ENCODE data around the gene FTCD. TPM values are rescaled to one million over a fixed set of nuclear protein-coding genes. Genes with fewer than 3 reads are reported as not detected.
A peak's percentile ranks its signal among the peaks of the same experiment; 100 is the strongest.

FTCD gene
- total RNA-seq, 1 donor: 0.36 TPM

DNA sequence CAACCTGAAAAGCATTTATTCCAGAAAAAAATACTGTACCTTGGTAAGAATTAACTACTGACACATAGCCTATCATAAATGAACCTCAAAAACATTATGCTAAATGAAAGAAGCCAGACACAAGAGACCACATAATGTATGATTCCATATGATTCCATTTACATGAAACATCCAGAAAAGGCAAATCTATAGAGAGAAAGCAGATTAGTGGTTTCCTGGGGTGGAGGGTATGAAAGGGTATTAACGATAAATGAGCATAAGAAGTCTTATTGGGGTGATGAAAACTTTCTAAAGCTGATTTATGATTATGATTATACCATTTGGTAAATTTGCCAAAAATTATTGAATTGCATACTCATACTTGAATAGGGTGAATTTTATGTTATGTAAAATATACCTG, 67.7 kb downstream of the FTCD start:
- H3K4me2 ChIP-seq (ENCODE audit: insufficient read depth, low read length): no peak overlapping the region
- peak; percentile 22 for DNase-seq (ENCODE audit: insufficient read length, low spot score, missing footprints)
- no peak overlapping the region for H3K4me3 ChIP-seq (ENCODE audit: insufficient read depth, low read length)
- H3K27ac ChIP-seq (ENCODE audit: low read depth, low read length): no peak overlapping the region
- no peaks in the 10 kb centered on the region for H3K27me3 ChIP-seq (ENCODE audit: insufficient read depth, low read length)
- peaks cover 5% of the 10 kb centered on the region for H3K9me3 ChIP-seq (ENCODE audit: low read depth, low read length)
- no peaks in the 10 kb centered on the region for H3K79me2 ChIP-seq (ENCODE audit: insufficient read depth, low read length)
- peaks cover 17% of the 10 kb centered on the region for H3K4me1 ChIP-seq (ENCODE audit: insufficient read depth, low read length)
- no peak overlapping the region for H2AFZ ChIP-seq (ENCODE audit: low read length)
- TF ChIP-seq, protein P1, sequence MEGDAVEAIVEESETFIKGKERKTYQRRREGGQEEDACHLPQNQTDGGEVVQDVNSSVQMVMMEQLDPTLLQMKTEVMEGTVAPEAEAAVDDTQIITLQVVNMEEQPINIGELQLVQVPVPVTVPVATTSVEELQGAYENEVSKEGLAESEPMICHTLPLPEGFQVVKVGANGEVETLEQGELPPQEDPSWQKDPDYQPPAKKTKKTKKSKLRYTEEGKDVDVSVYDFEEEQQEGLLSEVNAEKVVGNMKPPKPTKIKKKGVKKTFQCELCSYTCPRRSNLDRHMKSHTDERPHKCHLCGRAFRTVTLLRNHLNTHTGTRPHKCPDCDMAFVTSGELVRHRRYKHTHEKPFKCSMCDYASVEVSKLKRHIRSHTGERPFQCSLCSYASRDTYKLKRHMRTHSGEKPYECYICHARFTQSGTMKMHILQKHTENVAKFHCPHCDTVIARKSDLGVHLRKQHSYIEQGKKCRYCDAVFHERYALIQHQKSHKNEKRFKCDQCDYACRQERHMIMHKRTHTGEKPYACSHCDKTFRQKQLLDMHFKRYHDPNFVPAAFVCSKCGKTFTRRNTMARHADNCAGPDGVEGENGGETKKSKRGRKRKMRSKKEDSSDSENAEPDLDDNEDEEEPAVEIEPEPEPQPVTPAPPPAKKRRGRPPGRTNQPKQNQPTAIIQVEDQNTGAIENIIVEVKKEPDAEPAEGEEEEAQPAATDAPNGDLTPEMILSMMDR (IDR thresholded peaks at IDR 0.05; ENCODE audit: extremely low read depth, low read depth, low read length): no peak
- no peaks in the 10 kb centered on the region for H4K20me1 ChIP-seq (ENCODE audit: insufficient read depth, low read length)
- H3K36me3 ChIP-seq (ENCODE audit: insufficient read depth, low read length): no peaks in the 10 kb centered on the region

Other genes with a start within 250 kb of the FTCD start
- gene COL6A1, start 173.8 kb downstream of the FTCD start, total RNA-seq: 1,531 and 1,612 TPM in 2 replicates
- gene COL6A2, start 57.5 kb downstream of the FTCD start, total RNA-seq: 1,184 and 1,265 TPM in 2 replicates
- gene SPATC1L, start 28.9 kb upstream of the FTCD start, total RNA-seq: 3.2 and 6.9 TPM in 2 replicates
- 122 and 145 TPM in 2 replicates for gene LSS, start 73.2 kb upstream of the FTCD start, total RNA-seq
- 63.6 and 64.8 TPM in 2 replicates for gene MCM3AP, start 130.0 kb upstream of the FTCD start, total RNA-seq
- 12.4 and 18.8 TPM in 2 replicates for gene YBEY, start 130.8 kb upstream of the FTCD start, total RNA-seq
- gene C21orf58, start 168.3 kb upstream of the FTCD start, total RNA-seq: 2.2 and 3.2 TPM in 2 replicates
- gene PCNT, start 168.6 kb upstream of the FTCD start, total RNA-seq: 19.2 and 23.0 TPM in 2 replicates